Epidermal melanocyte (primary cell): ENCODE results near the gene PRMT7.
"Not testable (repeated sequence)": the region's sequence is repeated elsewhere in the genome, so short reads cannot be mapped to it uniquely, and the experiment has no call there.

Experiments
- DNase-seq: peaks from one replicate; pipeline ENCODE4 v3.0.0; 2011; ENCODE audit warnings: low spot score; ENCODE audit not compliant: insufficient read length

PRMT7 gene

DNA sequence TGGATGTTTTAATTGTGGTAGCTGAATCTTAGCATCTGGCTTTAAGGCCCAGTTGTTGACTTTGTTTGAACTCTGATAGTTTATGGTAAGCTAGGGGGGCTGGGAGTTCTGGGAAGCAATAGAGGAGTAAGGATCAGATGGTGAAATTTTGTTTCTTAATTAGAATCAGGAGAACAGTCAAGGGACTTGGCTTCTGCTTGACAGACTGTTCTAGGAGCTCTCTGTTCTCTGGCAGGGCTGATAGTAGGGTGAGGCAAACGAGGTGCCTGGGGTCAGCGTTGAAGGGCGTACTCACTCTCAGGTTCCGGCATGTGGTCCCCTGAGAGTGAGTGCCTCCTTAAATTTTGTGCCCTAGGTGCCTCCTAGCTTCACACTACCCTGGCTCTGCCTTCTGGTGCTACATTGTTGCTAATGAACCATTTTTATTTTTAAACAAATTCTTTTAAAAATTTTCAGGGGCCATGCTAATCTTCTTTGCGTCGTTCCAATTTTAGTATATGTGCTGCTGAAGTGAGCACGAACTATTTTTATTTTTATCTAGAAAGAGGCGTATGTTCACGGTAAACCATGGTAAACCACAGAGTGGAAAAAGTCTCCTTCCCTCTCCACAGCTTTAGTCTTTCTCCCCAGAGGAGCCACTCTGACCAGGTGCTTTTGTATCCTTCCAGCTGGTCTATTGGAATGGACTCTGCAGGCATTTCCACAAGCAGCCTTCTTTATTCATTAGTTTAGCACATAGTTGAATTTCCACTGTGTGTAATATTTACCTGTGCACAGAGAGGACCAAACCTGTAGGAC lies 26.8 kb upstream of the PRMT7 start:
- peak; percentile 30 for DNase-seq

DNA sequence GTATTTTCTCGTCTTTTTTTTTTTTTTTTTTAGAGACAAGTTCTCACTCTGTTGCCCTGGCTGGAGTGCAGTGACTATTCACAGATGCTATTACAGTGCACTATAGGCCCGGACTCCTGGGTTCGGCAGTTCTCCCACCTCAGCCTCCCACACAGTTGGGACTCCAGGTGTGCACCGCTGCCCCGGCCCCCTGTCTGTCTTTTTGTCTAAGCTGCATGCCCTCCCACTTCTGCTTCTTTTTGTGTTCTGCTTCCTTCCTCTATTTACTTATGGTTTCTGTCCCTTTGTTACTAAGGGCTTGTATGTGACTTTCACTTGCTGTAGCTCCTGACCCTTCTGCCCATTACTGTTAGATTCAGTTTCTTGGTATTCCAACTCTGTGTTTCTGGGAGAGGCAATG lies 26.0 kb upstream of the PRMT7 start:
- no peak for DNase-seq

- no peak for DNase-seq
Observed at GRCh38 chr16:68285683-68286082, 25.1 kb upstream of the PRMT7 start.

GRCh38 chr16:68286153-68287074 lies 24.4 kb upstream of the PRMT7 start:
- no peak for DNase-seq

- no peak for DNase-seq
Observed at GRCh38 chr16:68287276-68288251, 23.3 kb upstream of the PRMT7 start.

- DNase-seq = no peak
Observed at GRCh38 chr16:68288252-68288650, 22.6 kb upstream of the PRMT7 start.

DNA sequence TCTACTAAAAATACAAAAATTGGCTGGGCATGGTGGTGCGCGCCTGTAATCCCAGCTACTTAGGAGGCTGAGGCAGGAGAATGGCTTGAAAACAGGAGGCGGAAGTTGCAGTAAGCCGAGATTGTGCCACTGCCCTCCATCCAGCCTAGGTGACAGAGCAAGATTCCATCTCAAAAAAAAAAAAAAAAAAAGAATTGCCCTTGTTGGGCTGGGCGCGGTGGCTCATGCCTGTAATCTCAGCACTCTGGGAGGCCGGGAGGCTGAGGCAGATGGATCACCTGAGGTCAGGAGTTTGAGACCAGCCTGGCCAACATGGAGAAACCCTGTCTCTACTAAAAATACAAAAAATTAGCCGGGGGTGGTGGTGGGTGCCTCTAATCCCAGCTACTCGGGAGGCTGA lies 22.0 kb upstream of the PRMT7 start:
- not testable (repeated sequence) for DNase-seq

DNA sequence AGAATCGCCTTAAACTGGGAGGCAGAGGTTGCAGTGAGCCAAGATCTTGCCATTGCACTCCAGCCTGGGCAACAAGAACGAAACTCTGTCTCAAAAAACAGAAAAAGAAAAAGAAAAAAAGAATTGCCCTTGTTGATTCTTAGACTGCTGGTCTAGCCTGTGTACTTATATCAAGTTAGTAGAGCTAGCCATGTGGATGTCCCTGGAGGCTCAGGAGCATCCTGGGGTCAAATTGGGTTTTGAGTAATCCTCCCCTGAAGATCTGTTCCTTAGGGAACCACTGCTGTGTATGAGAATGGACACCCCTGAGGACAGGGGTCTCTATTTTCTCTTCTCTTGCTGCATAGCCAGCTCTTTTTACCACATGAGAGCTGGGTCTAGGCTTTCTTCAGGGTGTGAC lies 21.6 kb upstream of the PRMT7 start:
- DNase-seq = no peak

GRCh38 chr16:68289621-68290329 lies 21.0 kb upstream of the PRMT7 start:
- no peak for DNase-seq

DNA sequence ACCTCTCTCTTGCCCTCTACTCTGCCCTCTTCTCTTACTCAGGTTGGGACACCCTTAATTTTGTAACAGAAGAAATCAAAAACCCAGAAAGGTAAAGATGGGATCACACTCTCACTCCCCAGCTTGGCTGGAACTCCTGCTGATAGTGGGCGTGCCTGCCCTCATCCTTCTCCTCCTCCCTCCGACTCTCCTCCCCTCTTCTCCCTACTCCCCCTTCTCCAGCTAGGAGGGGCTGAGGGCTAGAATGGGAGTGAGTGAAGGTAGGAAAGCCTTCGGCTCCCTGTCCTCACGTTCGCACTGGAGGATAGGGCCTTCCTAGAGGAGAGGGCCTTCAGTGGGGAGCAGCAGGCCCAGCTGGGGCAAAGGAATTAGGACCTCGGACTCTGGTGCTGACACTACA lies 20.4 kb upstream of the PRMT7 start:
- DNase-seq = no peak

GRCh38 chr16:68291227-68291626 lies 19.6 kb upstream of the PRMT7 start:
- no peak for DNase-seq

DNA sequence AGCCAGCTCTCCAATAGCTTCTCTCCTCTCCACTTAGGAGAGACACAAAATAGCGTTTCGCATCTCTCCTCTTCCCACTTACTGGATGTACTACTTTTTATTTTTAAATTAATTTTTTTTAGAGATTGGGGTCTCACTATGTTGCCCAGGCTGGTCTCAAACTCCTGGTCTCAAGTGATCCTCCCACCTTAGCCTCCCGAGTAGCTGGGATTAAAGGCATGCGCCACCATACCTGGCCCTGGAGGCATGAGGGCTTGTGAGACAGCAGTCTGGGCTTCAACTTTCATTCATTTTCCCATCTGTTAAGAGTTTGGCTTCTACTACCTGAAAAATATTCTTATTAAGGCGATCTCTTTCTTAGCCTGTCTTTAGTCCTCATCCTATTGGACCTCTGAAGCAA lies 18.4 kb upstream of the PRMT7 start:
- DNase-seq = no peak

DNA sequence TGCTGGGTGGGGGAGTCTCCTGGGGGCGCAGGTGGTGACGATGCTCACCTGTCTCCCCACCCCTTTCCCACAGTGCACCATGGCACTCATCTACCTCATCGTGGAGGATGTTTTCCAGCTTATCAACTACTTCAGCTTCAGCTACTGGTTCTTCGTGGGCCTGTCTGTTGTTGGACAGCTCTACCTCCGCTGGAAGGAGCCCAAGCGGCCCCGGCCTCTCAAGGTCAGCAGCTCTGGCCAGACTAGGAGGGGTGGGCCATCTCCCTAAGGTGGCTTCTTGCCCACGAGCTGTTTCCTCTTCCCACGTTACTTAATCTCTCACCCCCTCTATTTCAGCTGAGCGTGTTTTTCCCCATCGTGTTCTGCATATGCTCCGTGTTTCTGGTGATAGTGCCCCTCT lies 14.5 kb upstream of the PRMT7 start:
- DNase-seq = no peak

GRCh38 chr16:68296693-68297092 lies 14.1 kb upstream of the PRMT7 start:
- no peak for DNase-seq

DNA sequence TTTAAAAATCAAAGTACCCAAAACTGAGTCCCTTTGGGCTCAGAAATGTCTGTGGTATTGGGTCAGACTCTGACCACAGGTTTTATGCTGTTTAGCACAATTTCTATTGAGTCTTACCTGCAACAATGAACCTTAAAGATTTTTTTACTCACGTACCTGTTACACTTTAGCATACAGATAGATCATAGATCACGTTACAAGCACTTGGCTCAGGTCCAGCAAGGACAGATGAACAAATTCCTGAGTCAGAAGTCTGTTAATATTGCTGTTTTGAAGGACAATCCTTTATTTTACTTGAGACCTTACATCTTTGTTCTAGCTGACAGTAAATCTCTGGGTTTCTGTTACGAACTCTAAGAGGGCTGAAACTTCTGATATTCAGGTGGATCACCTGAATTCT lies 12.9 kb upstream of the PRMT7 start:
- no peak for DNase-seq

DNA sequence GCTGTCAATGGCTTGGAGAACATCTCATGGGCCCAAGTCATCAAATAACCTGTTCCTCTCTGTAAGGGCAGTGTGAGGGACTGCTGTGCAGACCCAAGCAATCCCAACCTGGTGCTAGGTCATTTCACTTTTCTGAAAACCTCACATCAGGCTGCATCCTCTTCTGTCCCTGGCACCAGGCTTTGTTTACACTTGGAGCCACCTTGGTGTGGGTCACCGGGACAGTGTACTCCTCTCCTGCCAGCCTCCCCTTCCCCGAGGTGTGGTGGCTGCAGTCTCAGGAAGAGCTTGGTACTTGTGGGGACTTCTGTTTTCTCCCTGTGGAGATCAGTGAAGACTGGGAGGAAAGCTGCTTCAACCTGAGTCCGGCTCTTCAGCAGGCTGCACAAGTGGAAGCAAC lies 12.5 kb upstream of the PRMT7 start:
- no peak for DNase-seq

DNA sequence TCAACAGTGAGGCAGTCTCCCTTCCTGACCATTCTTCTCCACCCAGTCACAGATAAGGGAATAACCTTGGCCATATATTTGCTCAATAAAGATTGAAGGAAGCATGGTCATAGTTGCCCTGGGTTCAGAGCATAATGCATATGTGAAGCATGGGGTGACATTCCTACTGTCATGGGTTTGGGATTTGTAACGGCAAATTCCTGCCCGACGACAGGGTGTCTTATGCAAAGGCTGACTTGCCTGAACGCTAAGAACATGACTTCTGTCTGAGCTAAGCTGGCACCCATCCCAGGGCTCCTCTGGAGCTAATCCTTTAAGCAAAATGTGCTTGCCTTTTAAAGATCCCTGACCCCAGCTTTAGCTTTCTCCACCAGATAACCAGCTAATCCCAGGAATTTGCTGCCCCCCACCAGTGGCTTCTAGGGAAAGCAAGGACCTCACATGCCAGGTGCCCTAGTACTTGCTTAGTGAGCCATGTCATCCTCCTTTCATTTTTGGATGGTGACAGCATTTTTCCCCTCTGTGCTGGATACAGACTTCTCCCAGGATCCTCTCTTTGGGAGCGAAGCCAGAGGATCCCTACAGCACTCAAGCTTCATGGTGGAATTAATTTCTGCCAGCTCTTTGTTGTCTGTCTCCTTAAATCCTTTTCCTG lies 11.8 kb upstream of the PRMT7 start:
- no peak for DNase-seq

DNA sequence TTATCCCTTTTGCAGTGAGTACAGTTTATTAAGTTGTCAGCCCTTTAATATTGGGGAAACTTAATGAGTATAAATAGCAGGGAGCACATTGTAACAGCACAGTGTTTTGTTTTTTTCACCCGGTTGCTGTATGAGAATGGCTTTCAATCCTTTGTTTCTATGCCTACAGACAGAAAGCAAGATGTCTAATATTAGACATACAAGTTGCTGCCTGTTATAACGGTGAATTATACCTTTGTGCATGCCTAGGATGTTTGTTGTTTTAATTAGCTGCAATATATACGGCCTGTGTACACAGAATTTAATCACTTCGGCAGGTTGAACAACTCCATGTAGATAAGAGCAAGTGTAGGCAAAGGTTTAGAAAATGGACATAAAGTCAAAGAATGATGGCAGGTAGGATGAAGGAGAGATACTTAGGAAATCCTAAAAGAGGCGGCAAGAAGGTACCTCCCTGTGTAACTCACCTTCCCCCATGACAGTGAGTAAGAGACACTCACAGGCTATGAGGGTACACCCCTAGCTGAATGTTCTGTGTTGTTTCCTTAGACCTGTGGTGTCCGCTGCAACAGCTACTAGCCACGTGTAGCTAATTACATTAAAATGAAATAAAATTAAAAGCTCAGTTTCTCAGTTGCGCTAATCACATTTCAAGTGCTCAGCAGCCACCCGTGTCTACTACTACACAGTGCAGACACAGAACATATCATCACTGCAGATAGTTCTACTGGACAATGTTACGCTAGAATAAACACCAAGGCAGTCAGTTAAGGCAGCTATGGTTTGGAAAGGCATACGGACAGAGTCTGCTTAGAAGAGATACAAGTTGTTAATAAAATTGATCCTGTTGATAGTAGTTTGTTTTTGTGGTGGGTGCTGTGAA lies 11.0 kb upstream of the PRMT7 start:
- DNase-seq = no peak

DNA sequence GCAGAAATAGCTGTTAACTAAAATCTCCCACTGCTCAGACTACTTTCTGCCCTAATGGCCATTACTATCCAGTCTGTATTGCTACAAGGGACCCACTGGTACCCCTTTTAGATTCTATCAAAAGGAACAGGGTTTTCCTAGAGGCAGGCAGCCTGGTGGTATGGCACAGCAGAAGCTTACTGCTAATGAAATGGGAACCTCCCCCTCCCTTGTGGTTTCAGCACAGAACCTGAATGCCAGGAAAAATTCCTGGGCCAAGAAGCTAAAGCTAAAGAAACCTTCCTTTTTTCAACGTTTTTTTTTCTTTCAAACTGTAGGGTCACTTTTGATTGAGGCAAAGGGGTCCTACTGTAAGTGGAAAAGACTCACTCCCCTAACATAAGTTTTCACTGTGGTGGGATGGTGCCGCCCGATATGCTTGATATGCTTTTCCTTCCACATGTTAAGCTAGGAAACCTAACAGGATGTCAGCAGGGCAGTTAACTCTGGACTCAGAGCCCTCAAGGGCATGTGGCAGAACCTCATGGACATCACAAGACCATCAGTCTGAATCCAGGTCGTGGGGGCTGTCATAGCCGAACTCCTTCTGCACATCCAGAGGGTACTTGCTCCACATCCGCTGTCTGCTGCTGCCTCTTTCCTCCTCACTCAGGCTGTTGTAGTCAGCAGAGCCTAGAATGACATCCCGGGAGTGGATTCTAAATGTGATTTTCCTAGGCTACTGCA lies 9.9 kb upstream of the PRMT7 start:
- no peak for DNase-seq
